GM21528 (cell line): ENCODE data around the gene MARCHF3.
"Not testable (repeated sequence)": the region's sequence is repeated elsewhere in the genome, so short reads cannot be mapped to it uniquely, and the experiment has no call there.

Experiments
- ATAC-seq: cut with Tn5 transposase; IDR thresholded peaks from one replicate; pipeline ENCODE4 v1.9.1; 2021; ENCODE audit warnings: mild to moderate bottlenecking, moderate library complexity; ENCODE audit not compliant: unreplicated experiment, low FRiP score

The MARCHF3 gene

DNA sequence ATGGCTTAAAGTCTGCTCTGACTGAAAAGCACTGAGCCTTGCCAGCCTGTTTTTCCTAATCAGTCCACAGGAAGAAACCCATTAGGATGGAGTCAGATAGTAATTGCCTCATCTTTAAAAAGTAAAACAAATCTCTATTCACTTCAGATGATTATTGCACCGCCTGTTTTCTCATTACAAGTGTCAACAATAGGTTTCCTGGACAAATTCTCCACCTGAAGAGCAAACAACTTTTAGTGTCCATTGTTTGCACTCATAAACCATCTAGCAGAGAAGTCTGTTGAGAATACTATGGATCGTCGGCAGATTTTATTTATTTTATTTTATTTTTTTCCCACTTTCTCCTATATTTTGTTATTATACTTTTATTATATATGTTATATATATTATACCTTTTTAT, 22.7 kb upstream of the MARCHF3 start:
- ATAC-seq: no peak

DNA sequence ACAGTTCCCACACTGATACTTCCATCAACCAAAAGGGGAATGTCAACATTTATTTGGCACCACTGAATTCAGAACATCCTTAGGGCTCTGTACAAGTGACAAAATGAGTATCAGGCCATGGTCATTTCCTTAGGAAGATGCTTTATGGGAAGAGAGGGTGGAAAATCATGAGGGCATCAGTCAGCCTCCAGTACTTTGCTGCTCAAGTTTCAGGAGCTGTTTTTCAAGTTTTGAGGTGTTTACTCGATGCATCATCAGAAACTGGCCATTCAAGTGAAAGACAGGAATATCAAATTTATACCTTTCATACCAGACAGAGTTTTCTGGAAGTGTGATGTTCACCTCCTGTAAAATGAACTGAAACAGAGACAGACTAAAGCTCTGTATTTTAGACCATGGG, 21.2 kb upstream of the MARCHF3 start:
- ATAC-seq: no peak

DNA sequence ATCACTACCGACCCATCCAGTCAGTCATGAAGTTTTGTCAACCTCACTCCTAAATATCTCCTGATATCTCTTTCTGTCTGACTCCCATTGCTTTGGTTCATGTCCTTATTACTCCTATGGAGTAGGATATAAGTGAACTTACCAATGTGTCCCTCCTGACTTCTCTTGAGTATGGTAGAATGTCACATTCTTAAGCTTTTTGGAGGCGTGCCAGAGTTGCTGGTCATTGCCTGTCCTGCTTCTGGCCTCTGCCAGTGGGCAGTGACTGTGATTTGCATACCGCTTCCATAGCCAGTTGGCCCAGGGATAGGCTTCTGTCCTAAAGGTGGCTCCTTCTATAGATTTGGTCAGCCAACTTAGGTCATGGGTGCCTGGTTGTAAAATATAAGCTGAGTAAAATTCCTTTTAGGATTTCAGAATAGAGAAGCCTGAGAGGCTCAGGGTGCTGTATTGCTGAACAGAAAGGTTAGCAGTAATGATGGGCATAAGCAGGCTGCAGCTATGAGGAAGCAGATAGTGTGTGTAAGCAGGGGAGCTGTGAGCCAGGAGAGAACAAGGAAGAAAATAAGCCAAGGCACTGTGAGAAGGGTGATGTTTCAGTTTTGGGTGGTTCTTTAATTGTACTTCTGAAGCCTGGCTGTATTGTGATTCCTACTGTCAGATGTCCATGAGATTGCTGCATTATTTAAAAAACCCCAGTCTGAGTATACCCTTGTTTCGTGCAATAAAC, 16.1 kb upstream of the MARCHF3 start:
- no peak for ATAC-seq

DNA sequence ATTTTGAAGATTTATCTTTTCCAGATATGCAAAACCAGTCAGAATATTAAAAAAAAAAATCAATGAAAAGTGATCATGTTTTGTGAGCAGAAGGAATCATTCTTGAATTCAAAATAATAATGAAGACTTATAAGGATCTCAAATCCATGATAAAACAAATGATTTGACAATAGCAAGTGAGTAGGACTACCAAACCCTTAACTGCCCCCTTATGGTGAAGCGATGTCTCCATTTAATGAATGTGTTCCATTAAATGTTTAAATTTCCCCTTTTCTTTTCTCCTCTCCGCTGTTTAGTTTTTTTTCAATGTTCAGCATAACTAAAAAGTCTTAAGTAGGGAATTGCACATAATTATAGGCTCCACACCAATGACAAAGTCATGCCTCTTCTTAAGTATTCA, 12.2 kb upstream of the MARCHF3 start:
- no peak for ATAC-seq

DNA sequence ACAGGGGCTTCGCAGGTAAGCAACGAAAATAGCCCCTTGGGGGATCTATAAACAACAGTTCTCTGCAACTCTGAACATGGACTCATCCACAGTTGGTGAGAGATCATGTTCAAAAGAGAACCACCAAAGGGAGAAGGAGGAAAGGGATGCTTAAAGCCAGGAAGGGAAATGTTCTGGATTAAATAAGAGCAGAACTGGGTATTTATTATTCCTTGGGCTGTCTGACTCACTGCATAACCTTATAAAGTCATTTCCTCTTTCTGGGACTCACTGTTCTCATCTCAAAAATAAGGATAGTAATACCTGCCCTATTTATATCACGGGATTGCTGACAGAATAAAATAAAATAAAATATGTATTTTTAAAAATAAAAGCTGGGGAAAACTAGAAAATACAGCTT, 11.2 kb upstream of the MARCHF3 start:
- ATAC-seq: no peak

DNA sequence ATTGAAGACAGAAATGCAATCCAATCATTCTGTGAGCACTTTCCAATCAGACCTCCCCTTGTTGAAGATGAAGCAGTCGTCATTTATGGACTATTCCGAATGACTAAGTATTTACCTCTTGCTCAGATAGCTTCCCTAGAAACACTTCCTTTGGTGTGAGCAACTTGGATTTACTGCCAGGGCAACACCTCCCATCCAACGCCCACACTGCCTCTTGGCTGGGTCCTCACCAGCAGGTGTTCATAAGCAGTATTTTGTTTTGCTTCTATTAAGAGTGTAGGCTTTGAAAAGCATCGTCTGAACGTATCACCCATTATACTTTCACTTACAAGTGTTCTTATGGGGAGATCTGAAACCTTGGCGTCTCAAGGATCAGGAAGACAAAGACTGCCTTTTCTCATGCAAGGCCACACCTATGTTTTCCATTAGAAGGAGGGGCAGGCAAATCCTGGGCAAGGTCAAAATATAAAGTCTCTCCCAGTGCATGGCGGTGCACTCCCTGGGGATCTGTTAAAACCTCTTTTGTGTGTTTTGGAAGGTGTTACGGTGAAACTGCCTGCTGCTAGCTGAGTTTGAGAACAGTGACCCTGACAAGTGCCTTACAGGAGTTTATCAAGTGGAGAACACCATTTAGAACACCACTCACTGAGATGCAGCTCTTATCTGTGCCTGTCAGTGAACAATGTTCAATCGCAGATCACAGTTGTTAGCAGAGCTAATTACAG, 10.6 kb upstream of the MARCHF3 start:
- no peak for ATAC-seq

DNA sequence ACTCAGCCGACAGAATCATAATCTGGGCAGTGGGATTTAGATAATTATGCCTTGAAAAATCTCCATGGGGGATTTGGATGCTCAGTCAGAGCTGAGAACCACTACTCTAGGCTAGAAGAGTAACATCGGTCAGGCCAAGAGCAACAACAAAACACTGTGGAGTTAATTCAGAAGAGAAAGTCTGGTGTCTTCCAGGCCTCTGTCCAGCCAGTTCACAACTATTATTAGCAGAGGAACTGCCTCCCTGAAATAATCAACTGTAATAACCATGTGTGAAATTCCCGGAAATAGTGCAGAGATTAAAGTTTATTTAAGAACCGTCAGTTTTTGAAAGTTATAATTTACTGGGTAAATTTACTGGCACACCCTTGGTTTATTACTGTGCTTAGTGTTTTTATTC, 8.2 kb upstream of the MARCHF3 start:
- ATAC-seq: no peak

DNA sequence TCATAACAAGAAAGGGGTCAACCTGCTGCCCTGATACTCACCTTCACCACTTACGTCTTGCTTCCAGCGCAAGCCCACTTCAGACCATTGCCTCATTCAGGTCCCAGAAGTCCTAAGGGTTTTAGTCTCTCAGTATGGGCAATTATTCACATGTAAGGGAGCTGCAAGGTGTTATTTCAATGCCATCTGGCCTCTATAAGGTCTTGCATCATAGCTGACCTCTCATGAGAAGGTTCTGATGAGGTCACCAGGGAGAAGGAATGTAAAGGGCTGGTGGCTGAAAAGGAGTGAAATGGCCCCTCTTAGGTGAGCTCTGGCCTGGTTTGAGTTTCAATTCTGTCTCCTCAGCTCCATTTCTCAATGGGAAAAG, 1.5 kb upstream of the MARCHF3 start:
- no peak for ATAC-seq

DNA sequence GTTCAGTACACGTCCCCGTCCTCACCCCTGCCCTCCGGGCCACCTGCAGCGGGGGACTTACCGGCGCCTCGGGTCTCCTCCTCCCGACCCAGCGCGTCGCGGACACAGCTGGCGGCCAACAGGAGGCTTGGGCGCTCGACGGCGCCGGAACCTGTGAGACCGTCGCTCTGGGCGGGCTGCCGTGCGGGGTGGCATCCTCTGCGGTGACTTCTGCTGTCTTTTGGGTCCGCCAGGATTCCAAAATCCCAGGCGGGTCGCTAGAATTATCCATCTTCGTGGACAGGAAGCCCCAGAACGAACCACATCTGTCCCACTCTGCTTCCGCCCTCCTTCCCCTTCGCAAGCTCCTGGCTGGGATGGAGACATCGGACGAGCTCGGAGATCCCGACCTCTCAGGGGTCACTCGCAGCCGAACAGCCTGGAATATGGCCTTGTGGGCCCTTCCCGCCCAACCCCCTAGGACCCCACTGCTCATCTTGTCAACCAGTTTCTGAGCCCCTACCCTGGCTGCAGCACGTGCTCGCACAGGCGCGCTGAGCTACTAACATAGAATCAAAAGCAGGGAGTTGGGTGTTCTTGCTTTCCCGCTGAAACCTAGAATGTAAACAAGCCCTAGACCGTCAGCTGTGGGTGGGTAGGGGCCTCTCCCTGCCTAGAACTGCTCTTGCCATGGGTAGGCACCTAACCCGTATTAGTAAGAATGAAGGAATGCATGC, 947 bp upstream of the MARCHF3 start:
- peak; percentile 25 for ATAC-seq

DNA sequence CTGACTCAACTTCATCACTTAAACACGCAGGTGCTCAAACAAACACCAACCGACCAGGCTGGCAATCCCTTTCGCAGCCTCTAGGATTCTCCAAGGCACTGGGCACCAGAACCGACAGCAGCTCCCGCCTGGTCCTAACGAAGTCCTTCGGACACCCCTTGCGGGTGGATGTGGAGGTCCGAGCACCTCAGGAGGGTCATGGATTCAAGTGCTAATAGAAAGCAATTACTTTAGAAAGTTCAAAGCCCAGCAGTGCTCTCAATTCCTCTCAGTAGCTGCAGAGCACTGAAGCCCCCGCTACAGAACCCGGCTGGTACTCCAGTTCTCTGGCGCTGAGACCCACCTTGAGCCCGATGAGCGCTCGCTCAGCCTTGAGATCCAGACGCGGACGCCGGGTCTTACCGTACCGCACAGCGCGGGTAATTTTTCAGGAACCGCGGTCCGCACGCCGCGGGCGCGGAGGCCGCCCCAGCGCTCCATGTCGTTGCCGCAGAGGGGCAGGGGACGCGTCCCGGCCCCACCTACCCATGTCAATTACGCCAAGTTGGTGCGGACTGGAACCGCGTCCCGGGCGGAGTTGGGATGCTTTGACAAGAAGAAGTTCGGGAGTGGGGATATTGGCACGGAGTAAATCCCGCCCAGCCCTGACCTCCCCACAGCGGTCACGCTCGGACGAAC, 638 bp downstream of the MARCHF3 start:
- peak; percentile 19 for ATAC-seq

DNA sequence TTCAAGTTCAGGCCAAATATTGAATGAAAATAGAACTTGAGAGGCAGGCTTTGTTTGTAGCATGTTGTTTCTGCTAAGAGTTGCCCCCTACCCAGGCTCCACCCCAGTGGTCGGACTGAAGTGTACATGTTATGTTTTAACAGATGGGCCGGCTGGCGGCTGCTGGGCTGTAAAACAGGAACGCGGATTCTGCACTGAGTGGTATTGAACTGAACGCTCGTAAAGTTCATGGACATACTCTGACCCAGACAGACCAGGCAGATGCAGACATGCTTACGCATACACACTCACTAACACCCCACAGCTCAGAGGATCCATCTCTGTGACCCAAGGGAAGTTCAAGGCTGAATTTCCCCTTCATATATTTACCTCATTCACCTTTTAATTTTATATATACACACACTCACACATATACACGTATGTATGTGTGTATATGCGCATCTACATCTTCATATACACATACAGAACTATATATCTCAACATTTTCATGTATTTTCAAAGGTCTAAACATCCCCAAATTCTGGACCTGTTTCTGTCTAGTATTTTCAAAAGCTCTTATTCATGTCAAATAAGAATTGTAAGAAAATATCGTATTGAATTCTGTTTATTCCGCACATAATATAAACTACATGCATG, 1.4 kb downstream of the MARCHF3 start:
- no peak for ATAC-seq

DNA sequence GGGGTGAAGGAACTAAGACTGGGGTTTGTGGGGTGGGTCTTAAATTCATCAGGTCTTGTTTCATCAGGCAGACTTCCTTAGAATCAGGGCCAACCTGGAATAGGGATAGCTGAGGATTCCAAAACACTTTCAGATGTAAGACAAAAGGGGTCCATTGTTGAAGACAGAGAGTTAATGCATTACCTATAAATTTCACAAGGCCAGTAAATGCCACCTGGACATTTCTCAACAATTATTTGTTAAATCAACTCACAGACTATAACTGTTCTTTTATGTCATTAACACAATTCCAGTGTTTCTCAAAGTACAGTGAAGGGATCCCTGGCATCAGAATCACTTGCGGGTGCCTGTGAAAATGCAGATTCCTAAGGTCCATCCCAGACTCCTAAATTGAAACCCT, 2.8 kb downstream of the MARCHF3 start:
- no peak for ATAC-seq

DNA sequence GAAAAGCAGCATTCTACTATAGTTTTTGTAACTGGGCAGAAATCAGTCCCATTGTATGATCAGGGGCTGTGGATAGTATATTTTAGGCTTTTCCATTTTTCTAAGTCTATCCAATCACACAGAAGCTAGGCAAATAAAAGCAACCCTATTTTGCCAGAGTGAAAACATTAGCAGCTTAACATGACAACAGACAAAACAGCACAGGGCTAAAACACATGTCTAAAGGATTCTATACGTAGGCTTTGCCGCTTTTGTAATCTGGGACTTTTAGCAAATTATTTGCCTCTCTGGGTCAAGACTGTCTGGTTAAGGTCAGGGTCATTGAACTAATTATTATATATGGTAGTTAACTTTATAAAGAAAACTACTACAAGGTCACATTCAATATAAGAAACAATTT, 4.2 kb downstream of the MARCHF3 start:
- ATAC-seq: no peak

DNA sequence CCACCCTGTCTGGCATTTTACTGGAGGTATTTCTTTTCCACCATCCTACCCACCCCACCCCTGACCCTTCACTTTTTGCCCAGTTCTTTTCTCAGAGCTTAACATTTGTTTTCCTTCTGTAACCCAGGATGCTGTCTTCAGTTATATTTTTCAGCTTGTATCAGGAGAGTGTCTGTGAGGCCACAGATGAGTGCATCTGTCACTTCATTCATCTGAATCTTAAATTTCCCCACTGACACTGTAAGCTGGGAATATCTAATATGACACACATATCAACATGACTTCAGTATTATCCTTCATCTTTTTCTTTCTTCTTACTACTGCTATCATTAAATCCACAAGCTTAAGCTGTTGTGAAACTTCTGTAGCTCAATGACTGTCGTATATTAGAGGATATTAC, 4.9 kb downstream of the MARCHF3 start:
- ATAC-seq: no peak

DNA sequence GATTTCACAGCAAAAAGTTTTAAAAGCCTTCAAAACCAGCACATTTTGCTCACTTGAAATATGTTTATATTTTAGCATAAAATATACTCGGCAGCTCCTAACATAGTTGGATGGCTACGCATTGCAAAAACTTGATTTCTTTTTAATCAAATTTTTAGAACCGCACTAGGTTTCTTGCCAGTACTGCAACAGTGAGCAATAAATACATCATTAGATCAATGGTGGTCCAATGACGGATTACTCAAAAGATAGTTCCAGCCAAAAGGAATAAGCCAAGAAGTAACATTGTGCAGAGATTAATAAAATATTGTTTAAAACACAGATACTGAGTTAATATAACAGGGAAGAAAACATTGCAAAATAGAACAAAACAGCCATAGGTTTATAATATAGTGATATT, 5.5 kb downstream of the MARCHF3 start:
- ATAC-seq: no peak

DNA sequence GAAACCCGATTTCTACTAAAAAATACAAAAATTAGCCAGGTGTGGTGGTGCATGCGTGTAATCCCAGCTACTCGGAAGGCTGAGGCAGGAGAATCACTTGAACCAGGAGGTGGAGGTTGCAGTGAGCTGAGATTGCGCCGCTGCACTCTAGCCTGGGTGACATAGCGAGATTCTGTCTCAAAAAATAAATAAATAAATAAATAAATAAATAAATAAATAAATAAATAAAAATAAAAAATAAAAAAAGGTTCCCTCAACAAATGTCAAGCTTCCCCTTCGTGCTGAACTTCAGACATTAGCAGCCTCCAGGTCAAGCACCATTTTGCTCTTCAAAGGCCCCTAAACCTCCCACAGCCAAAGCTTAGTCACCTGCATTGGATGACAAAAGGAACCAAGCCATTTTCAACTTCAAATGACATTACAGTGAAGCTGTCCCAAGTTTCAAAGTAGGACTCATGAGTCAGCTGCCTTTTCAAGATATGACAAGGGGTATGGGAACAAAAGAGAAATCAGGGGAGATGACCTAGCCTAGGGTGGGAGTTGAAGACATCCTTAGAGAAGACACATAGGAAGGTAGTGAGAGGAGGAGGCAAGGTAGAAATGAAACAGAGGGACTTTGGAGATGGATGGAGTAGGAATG, 6.7 kb downstream of the MARCHF3 start:
- ATAC-seq: not testable (repeated sequence)

DNA sequence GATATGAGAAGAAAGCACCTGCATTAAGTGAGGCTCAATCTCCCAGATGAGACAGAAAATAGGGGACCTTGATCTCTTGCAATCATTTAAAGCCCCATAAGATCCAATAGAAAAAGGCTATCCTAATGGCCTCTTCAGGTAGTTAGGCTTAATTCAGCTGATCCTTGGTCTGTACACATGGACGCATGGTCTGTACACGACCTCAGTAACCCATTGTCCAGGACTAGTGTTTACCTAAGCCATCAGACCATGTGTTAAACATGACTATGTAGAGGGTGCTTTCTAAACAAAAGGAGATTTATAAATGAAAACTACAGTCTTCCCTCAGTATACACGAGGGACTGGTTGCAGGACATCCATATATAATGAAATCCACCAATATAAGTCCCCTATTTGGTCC, 7.5 kb downstream of the MARCHF3 start:
- no peak for ATAC-seq

DNA sequence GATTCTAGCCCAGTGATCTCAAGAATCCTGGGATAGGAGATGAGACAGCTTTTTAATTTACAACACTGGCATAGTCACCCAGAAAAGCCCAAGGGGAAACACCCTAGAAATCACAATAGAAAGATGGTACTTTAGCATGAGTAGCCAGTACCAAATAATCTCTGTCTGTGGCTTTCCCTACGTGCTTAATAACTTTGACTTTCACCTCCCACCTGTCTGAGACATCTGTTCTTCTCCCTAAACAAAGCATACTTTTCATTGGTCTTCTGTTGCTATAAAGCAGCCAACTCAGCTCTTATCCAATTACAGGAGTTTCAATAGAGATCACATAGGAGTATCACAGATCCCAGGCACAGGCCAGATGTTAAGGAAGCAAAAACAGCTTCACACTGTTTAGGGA, 10.4 kb downstream of the MARCHF3 start:
- no peak for ATAC-seq

DNA sequence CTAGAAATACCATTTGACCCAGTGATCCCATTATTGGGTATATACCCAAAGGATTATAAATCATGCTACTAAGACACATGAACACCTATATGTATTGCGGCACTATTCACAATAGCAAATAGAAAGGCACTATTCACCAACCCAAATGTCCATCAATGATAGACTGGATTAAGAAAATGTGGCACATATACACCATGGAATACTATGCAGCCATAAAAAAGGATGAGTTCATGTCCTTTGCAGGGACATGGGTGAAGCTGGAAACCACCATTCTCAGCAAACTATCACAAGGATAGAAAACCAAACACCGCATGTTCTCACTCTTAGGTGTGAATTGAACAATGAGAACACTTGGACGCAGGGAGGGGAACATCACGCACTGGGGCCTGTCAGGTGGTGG, 13.6 kb downstream of the MARCHF3 start:
- not testable (repeated sequence) for ATAC-seq

DNA sequence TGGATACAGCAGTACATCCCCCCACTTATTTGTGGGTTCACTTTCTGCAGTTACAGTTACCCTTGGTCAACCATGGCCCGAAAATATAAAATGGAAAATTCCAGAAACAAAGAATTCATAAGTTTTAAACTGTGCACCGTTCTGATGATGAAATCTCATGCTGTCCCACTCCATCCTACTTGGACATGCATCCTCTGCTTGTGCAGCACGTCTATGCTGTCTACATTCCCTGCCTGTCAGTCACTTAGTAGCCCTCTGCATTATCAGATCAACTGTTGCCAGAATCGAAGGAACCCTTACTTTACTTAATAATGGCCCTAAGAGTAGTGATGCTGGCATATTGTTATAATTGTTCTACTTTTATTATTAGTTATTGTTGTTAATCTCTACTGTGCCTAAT, 14.6 kb downstream of the MARCHF3 start:
- ATAC-seq: no peak
